Effector memory CD8-positive, alpha-beta T cell (primary cell): ENCODE results near the gene BRAP.
"Not testable (repeated sequence)": the region's sequence is repeated elsewhere in the genome, so short reads cannot be mapped to it uniquely, and the experiment has no call there.

Experiments used
- ATAC-seq: fragments of 150-1000 bp; cut with Tn5 transposase; replicated peaks from 2 replicates; pipeline ENCODE4 v1.10.0; 2021; ENCODE audit warnings: mild to moderate bottlenecking, moderate library complexity
- DNase-seq, 3 experiments: peaks; one replicate each; pipeline ENCODE4 v3.0.0; 2021
- H3K27ac Mint-ChIP-seq, 2 donors: one replicate each; pipeline ENCODE4 v1.8.0; 2022; ENCODE audit warnings: mild to moderate bottlenecking in 2 of 2, mixed read lengths in 2 of 2, moderate library complexity in 2 of 2
- H3K27me3 Mint-ChIP-seq, 2 donors: one replicate each; pipeline ENCODE4 v1.8.0; 2022; ENCODE audit warnings: mixed read lengths in 2 of 2
- H3K36me3 Mint-ChIP-seq: one replicate; pipeline ENCODE4 v1.8.0; 2022; ENCODE audit warnings: mild to moderate bottlenecking, moderate library complexity, mixed read lengths; ENCODE audit not compliant: insufficient read depth
- H3K4me1 Mint-ChIP-seq, 2 donors: one replicate each; pipeline ENCODE4 v1.8.0; 2022; ENCODE audit warnings: low read depth in 2 of 2, mixed read lengths in 2 of 2
- H3K4me3 Mint-ChIP-seq, 2 donors: one replicate each; pipeline ENCODE4 v1.8.0; 2022; ENCODE audit warnings: mild to moderate bottlenecking in 2 of 2, mixed read lengths in 2 of 2, moderate library complexity in 2 of 2
- H3K9me3 Mint-ChIP-seq, 2 donors: one replicate each; pipeline ENCODE4 v1.8.0; 2022; ENCODE audit warnings: mixed read lengths in 2 of 2
- total RNA-seq, 9 experiments: gene quantifications; one replicate each; lab custom pipeline; 2026; lab: John Stamatoyannopoulos, UW

Gene BRAP, protein sequence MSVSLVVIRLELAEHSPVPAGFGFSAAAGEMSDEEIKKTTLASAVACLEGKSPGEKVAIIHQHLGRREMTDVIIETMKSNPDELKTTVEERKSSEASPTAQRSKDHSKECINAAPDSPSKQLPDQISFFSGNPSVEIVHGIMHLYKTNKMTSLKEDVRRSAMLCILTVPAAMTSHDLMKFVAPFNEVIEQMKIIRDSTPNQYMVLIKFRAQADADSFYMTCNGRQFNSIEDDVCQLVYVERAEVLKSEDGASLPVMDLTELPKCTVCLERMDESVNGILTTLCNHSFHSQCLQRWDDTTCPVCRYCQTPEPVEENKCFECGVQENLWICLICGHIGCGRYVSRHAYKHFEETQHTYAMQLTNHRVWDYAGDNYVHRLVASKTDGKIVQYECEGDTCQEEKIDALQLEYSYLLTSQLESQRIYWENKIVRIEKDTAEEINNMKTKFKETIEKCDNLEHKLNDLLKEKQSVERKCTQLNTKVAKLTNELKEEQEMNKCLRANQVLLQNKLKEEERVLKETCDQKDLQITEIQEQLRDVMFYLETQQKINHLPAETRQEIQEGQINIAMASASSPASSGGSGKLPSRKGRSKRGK
- total RNA-seq = 37.3 to 72.4 (median 58.2) reads per million in 9 experiments

DNA sequence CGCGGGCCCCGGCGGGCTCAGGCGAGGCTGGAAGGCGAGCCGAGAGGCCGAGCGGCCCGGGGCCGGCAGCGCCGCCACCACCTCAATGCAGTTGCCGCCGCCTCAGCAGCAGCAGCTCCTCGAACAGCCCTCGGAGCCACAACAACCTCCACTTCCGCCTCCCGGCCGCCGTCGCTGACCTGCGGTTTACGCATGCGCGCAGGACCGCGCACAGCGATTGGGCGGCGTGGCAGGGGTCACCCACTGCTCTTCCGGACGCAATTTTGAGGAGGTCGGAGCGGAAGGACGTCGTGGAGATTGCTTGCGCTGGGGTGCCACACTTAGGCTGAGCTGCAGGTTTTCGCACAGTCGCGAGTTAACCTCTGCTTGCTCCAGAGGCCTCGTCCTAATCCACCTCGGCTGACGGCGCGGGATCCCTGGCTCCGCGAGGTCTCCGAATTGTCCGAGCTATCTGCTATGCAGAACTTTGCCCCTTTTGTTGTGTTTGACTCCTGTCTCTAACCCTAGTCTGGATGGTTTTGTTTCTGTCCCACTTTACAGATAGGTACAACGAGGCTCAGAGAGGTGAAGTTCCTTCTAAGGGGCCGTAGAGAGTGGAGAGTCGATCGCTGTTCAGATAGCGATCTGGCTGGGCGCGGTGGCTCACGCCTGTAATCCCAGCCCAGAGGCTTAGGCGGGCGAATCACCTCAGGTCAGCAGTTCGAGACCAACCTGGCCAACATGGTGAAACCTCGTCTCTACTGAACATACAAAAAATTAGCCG is at the start of gene BRAP, which contains the start of gene ACAD10:
TSS of gene BRAP (minus strand) at position 146 of the 763 bp plus-strand sequence. CDS start 164 bp downstream, outside the sequence.
TSS of gene ACAD10 (plus strand) at position 243 of the 763 bp plus-strand sequence. CDS start 6,657 bp downstream, outside the sequence.
- no peaks in the 10 kb centered on the region for H3K9me3 Mint-ChIP-seq
- H3K4me3 Mint-ChIP-seq = peak within 1 kb of the TSS; percentile 98 to 99
- H3K4me1 Mint-ChIP-seq = peaks cover 33% of the 10 kb centered on the region in 2 donors
- DNase-seq (peak; percentile 91 to 94 (median 94)), ATAC-seq (peak; percentile 93)
- peak within 1 kb of the TSS; percentile 98 to 99 for H3K27ac Mint-ChIP-seq
- H3K36me3 Mint-ChIP-seq = peaks cover 42% of the 10 kb centered on the region
- H3K27me3 Mint-ChIP-seq = no peaks in the 10 kb centered on the region

DNA sequence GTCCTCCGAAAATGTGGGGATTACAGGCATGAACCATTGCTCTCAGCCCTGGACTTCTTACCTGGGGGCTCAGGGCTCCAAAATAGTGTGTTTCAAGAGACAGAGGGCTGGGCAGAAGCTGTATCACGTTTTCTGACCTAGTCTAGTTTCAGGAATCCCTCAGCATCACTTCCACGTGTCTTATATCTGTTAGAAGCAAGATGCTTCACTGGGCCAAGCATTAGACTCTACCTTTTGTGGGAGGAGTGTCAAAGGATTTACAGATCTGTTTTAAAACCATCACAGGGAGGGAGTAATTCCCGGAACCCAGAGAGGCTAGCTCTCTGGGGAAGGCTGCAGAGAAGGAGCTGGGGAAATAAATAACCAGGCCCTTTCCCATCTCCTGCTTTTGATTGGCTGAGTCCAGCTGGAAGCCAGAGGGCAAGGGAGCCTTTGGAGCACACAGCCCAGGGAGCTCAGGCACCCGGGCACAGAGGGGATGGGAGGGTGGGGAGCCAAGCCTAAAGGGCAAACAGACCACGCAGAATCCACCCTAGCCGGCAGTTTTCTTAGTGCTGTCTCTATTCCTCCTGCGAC is 47.7 kb upstream of the BRAP start:
- no peak for DNase-seq
- H3K27me3 Mint-ChIP-seq = no peaks in the 10 kb centered on the region
- no peak overlapping the region for H3K4me3 Mint-ChIP-seq
- ATAC-seq = no peak
- peaks cover 55% of the 10 kb centered on the region for H3K36me3 Mint-ChIP-seq
- no peaks in the 10 kb centered on the region for H3K4me1 Mint-ChIP-seq
- H3K9me3 Mint-ChIP-seq = no peaks in the 10 kb centered on the region
- H3K27ac Mint-ChIP-seq = no peak overlapping the region

DNA sequence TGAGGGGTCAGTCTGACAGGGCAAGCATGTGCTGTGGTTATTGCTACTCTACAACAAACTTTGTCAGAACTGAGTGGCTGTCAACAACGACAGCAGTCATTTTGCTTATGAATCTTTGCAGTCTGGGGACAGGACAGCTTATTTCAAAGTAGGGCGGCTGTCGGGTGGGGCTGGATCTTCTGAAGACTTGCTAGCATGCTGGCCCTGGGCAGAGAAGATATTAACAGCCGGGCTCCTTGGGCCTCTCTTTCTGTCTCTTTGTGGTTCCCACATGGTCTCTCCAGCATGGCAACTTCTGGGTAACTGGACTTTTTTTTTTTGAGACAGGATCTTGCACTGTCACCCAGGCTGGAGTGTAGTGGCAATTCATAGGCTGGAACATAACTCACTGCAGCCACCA is 47.0 kb upstream of the BRAP start:
- peak overlapping the region in 1 of 2 donors; percentile 33 for H3K27ac Mint-ChIP-seq
- ATAC-seq (no peak), DNase-seq (no peak)
- H3K27me3 Mint-ChIP-seq = no peaks in the 10 kb centered on the region
- H3K36me3 Mint-ChIP-seq = peaks cover 56% of the 10 kb centered on the region
- H3K4me3 Mint-ChIP-seq = no peak overlapping the region
- H3K4me1 Mint-ChIP-seq = no peaks in the 10 kb centered on the region
- no peaks in the 10 kb centered on the region for H3K9me3 Mint-ChIP-seq

DNA sequence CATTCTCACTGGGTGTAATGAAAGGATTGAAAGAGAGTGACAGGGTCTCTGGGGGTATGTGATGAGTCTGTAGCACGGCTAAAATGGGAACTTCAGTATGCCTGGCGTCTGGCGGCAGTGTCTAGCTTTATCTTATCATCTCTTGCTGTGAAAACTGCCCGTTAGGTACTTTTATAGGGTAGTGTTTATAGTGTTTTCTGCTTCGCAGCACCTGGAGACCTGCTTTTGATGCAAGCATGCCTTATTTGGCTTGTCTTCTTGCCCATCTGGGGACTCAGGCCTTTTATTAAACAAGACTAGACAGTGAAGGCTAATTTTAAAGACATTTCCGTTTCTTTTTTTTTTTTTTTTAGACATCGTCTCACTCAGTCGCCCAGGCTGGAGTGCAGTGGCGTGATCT is 44.7 kb upstream of the BRAP start:
- H3K36me3 Mint-ChIP-seq = peaks cover 36% of the 10 kb centered on the region
- ATAC-seq = no peak
- no peak overlapping the region for H3K27ac Mint-ChIP-seq

DNA sequence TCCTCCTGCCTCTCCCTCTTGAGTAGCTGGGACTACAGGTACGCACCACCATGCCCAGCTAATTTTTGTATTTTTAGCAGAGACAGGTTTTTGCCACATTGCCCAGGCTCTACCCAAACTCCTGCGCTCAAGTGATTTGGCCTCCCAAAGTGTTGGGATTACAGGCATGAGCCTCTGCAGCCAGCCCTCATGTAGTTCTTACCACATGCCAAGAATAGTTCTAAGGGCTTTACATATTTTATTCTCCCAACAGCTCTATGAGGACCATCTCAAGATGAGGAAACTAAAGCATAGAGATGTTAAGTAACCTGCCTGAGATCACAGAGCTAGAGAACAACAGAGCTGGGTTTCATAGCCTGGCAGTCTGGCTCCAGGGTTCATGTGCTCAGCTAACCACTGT is 43.0 kb upstream of the BRAP start:
- Mint-ChIP-seq H3K9me3 (no peaks in the 10 kb centered on the region), H3K27me3 (no peaks in the 10 kb centered on the region), H3K27ac (peak overlapping the region in 1 of 2 donors; percentile 25), H3K4me3 (no peak overlapping the region), H3K36me3 (peaks cover 37% of the 10 kb centered on the region), H3K4me1 (no peaks in the 10 kb centered on the region)
- DNase-seq (no peak), ATAC-seq (no peak)

More for the DNA sequence above, 44.7 kb upstream of the BRAP start:
- H3K4me1 Mint-ChIP-seq = no peaks in the 10 kb centered on the region
- no peaks in the 10 kb centered on the region for H3K9me3 Mint-ChIP-seq
- no peaks in the 10 kb centered on the region for H3K27me3 Mint-ChIP-seq
- H3K4me3 Mint-ChIP-seq = no peak overlapping the region
- no peak for DNase-seq

DNA sequence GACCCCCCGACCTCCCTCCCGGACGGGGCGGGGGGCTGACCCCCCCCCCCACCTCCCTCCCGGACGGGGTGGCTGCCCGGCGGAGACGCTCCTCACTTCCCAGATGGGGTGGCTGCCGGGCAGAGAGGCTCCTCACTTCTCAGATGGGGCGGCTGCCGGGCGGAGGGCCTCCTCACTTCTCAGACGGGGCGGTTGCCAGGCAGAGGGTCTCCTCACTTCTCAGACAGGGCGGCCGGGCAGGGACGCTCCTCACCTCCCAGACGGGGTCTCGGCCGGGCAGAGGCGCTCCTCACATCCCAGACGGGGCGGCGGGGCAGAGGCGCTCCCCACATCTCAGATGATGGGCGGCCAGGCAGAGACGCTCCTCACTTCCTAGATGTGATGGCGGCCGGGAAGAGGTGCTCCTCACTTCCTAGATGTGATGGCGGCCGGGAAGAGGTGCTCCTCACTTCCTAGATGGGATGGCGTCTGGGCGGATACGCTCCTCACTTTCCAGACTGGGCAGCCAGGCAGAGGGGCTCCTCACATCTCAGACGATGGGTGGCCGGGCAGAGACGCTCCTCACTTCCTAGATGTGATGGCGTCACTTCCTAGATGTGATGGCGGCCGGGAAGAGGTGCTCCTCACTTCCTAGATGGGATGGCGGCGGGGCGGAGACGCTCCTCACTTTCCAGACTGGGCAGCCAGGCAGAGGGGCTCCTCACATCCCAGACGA is 38.0 kb upstream of the BRAP start:
- peaks cover 35% of the 10 kb centered on the region for H3K36me3 Mint-ChIP-seq
- H3K27ac Mint-ChIP-seq, ATAC-seq, H3K4me3 Mint-ChIP-seq, H3K4me1 Mint-ChIP-seq, DNase-seq, H3K27me3 Mint-ChIP-seq, H3K9me3 Mint-ChIP-seq: not testable (repeated sequence)

DNA sequence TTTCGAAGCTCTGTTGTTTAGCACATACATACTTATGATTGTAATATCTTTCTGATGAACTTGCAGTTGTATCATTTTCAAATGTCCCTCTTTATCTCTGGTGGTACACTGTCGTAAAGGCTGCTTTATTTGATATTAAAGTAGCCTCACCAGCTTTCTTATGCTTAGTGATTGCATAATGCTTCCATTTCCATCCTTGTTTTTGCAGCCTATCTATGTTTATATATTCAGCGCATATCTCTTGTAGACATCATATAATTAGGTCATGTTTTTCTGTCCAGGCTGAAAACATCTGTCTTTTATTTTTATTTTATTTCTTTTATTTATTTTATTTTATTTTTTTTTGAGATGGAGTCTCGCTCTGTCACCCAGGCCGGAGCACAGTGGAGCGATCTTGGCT is 34.7 kb upstream of the BRAP start:
- DNase-seq = no peak
- H3K27ac Mint-ChIP-seq = no peak overlapping the region
- no peaks in the 10 kb centered on the region for H3K4me1 Mint-ChIP-seq
- H3K4me3 Mint-ChIP-seq = no peak overlapping the region
- H3K27me3 Mint-ChIP-seq = no peaks in the 10 kb centered on the region
- H3K36me3 Mint-ChIP-seq = peaks cover 39% of the 10 kb centered on the region
- ATAC-seq = no peak
- no peaks in the 10 kb centered on the region for H3K9me3 Mint-ChIP-seq

DNA sequence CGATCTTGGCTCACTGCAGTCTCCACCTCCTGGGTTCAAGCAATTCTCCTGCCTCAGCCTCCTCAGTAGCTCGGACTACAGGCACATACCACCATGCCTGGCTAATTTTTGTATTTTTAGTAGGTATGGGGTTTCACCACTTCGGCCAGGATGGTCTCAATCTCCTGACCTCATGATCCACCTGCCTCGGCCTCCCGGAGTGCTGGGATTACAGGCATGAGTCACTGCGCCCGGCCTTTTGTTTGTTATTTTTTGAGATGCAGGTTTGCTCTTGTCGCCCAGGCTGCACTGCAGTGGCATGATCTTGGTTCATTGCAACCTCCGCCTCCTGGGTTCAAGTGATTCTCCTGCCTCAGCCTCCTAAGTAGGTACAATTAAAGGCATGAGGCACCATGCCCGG is 33.6 kb upstream of the BRAP start:
- H3K36me3 Mint-ChIP-seq = peaks cover 40% of the 10 kb centered on the region

DNA sequence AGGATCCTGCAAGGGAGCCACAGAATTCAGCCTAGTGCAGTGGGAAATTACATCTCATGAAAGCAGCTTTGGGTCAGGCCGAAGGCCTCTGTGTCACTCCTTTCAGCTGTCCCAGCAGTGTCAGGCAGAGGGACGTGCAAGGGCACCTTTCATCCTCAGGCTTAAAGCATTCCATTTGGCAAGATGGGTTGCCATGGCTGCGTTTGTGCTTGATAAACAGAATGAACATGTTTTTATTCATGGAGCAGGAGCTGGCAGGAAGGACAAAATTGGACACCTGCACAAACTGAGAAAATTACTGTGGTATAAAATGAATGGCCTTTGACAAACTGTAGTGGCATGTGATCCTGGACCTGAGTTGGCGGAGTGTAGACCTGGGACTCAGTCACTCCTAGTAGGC is 29.5 kb upstream of the BRAP start:
- Mint-ChIP-seq H3K27ac (peak overlapping the region in 1 of 2 donors; percentile 20), H3K27me3 (no peaks in the 10 kb centered on the region)
- no peak for ATAC-seq

More for the DNA sequence above, 33.6 kb upstream of the BRAP start:
- not testable (repeated sequence) for H3K4me3 Mint-ChIP-seq, ATAC-seq, DNase-seq, H3K9me3 Mint-ChIP-seq, H3K4me1 Mint-ChIP-seq, H3K27me3 Mint-ChIP-seq, H3K27ac Mint-ChIP-seq

DNA sequence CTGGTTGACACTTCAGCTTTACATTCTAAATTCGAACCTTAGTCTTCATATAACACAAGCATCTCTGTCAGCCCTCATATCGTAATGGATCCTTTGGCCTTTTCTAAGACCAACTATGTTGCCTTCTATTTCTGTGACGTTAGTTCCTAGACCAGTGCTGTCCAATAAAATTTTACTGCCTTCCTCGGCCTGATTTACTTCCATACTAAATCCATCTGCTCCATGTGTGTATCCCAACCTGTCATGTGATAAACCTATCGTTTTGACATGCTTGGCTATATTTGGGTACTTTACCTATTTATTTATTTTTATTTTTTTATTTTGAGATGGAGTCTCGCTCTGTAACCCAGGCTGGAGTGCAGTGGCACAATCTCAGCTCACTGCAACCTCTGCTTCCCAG is 20.4 kb upstream of the BRAP start:
- ATAC-seq (no peak), DNase-seq (no peak)
- H3K4me3 Mint-ChIP-seq = no peak overlapping the region
- no peaks in the 10 kb centered on the region for H3K27me3 Mint-ChIP-seq
- H3K9me3 Mint-ChIP-seq = no peaks in the 10 kb centered on the region
- peaks cover 38% of the 10 kb centered on the region for H3K36me3 Mint-ChIP-seq
- no peaks in the 10 kb centered on the region for H3K4me1 Mint-ChIP-seq
- H3K27ac Mint-ChIP-seq = no peak overlapping the region

More for the DNA sequence above, 29.5 kb upstream of the BRAP start:
- no peaks in the 10 kb centered on the region for H3K9me3 Mint-ChIP-seq
- DNase-seq = no peak
- no peaks in the 10 kb centered on the region for H3K4me1 Mint-ChIP-seq
- peaks cover 55% of the 10 kb centered on the region for H3K36me3 Mint-ChIP-seq
- H3K4me3 Mint-ChIP-seq = no peak overlapping the region

DNA sequence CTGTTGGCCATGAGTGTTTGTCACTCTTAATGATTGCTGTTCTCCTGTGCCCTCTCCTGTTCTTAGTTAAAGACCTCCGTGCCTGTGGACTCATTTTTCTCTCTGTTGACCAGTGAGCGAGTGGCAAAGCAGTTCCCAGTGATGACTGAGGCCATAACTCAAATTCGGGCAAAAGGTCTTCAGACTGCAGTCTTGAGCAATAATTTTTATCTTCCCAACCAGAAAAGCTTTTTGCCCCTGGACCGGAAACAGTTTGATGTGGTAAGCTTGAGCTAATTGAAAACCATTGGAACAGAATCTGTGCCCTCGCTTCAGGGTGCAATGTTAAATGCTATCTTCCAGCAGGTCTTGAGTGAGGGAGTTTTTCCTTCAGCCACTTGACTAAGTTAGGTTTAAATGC is 19.9 kb upstream of the BRAP start:
- Mint-ChIP-seq H3K9me3 (no peaks in the 10 kb centered on the region), H3K36me3 (peaks cover 40% of the 10 kb centered on the region), H3K27me3 (no peaks in the 10 kb centered on the region), H3K4me3 (no peak overlapping the region), H3K27ac (no peak overlapping the region), H3K4me1 (no peaks in the 10 kb centered on the region)
- DNase-seq (no peak), ATAC-seq (no peak)

DNA sequence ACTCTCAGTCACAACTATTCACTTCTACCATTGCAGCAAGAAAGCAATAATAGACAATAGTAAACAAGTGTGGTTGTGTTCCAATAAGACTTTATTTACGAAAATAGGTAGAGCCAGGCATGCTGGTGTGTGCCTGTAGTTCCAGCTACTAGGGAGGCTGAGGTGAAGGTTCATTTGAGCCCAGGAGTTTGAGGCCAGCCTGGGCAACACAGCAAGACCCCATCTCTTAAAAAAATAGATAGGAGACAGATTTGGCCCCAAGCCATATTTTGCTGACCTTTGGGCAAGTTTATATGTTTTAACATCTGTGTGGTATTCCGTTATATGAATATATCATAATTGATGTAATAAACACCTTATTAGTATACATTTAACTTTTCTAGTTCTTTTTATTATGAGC is 14.2 kb upstream of the BRAP start:
- H3K4me1 Mint-ChIP-seq = peaks cover 0 to 5% of the 10 kb centered on the region in 2 donors
- H3K9me3 Mint-ChIP-seq = no peaks in the 10 kb centered on the region
- peaks cover 65% of the 10 kb centered on the region for H3K36me3 Mint-ChIP-seq
- H3K4me3 Mint-ChIP-seq = no peak overlapping the region
- no peak for DNase-seq
- no peak overlapping the region for H3K27ac Mint-ChIP-seq
- no peaks in the 10 kb centered on the region for H3K27me3 Mint-ChIP-seq
- ATAC-seq = no peak

DNA sequence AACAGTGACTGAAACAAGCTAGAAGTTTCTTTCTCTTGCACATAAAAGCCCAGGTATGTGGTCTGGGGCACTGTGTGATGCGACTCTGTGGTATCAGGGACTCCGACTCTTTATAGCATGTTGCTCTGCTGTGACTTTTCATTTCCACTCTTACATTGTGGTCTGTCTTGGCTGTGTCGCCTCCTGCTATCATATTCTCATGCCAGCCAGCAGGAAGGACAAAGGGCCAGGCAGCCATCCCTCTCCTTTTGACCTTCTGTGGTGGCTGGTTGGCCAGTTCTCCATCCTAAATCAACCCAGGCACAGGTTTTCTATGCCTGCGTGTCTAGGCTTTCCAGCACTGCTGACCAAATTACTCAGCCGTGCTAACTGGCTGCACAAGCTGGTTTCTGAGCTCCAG is 8.1 kb upstream of the BRAP start:
- Mint-ChIP-seq H3K36me3 (peaks cover 44% of the 10 kb centered on the region), H3K27ac (no peak overlapping the region), H3K9me3 (no peaks in the 10 kb centered on the region), H3K27me3 (no peaks in the 10 kb centered on the region), H3K4me3 (no peak overlapping the region), H3K4me1 (peaks cover 0 to 6% of the 10 kb centered on the region in 2 donors)
- ATAC-seq (no peak), DNase-seq (no peak)
